GM12878 (cell line): ENCODE results near the gene MACROD2. TPM values are rescaled to one million over a fixed set of nuclear protein-coding genes. Genes with fewer than 3 reads are reported as not detected.

Source experiments
- ATAC-seq: fragments of 200-7000 bp; cut with Tn5 transposase; 3 replicates; pipeline ENCODE4 v1.9.1; 2020; ENCODE audit warnings: mild to moderate bottlenecking, moderate library complexity
- BruUV-seq: library from RNA; stranded (reverse); fragments of 400-500 nt; replicated peaks from 2 replicates; lab custom pipeline; 2021; lab: Mats Ljungman, UMichigan
- CTCF ChIA-PET: fragments of 300-600 bp; sonication (Branson Sonifier 250); formaldehyde crosslinking; extraction: SDS; loops from one replicate; lab custom pipeline; 2021; ENCODE audit warnings: inconsistent platforms; lab: Yijun Ruan, JAX
- POLR2A ChIA-PET: fragments of 350-600 bp; formaldehyde crosslinking; extraction: SDS; loops from one replicate; lab custom pipeline; 2021; ENCODE audit warnings: inconsistent platforms; lab: Charles Lee
- RAD21 ChIA-PET: fragments of 300-600 bp; sonication (Branson Sonifier 250); formaldehyde crosslinking; loops from one replicate; lab custom pipeline; 2023; ENCODE audit warnings: antibody characterized with exemption; ENCODE audit not compliant: unreplicated experiment; lab: Charles Lee
- SMC1A ChIA-PET: fragments of 300-600 bp; sonication (Branson Sonifier 250); formaldehyde crosslinking; loops from one replicate; lab custom pipeline; 2023; ENCODE audit not compliant: unreplicated experiment, uncharacterized antibody; lab: Charles Lee
- DNase-seq: peaks from one replicate; pipeline ENCODE4 v3.0.0-alpha.2; 2011; ENCODE audit warnings: low read depth, low spot score
- FAIRE-seq: peaks from 3 replicates; lab custom pipeline; 2011; peaks lifted over from hg19 to GRCh38; lab: Jason Lieb, UNC
- H2AFZ ChIP-seq: 2 replicates; pipeline ENCODE4 v1.6.0; 2011; ENCODE audit warnings: low read depth, low read length, control low read depth; ENCODE audit not compliant: control insufficient read depth
- H3K27ac ChIP-seq: 2 replicates; pipeline ENCODE4 v1.5.1; 2011; ENCODE audit warnings: control low read depth; ENCODE audit not compliant: control insufficient read depth, insufficient read depth
- H3K27me3 ChIP-seq, 2 experiments: replicated peaks in 1 of 2; 2 replicates each; pipeline versions ENCODE4 v1.6.0 to v1.6.1; 2011; ENCODE audit warnings: low read length in 1 of 2; ENCODE audit not compliant: control insufficient read depth in 2 of 2, insufficient read depth in 2 of 2
- H3K36me3 ChIP-seq, 2 experiments: 2 replicates each; pipeline ENCODE4 v1.5.1; 2011; ENCODE audit warnings: low read length in 1 of 2; ENCODE audit not compliant: control insufficient read depth in 2 of 2, insufficient read depth in 2 of 2
- H3K4me1 ChIP-seq: 2 replicates; pipeline ENCODE4 v1.6.1; 2011; ENCODE audit warnings: mild to moderate bottlenecking, low read length, moderate library complexity, mixed read lengths; ENCODE audit not compliant: control insufficient read depth, insufficient read depth
- H3K4me2 ChIP-seq: 2 replicates; pipeline ENCODE4 v1.6.0; 2011; ENCODE audit warnings: control low read depth; ENCODE audit not compliant: control insufficient read depth, insufficient read depth
- H3K4me3 ChIP-seq: fragments of 200-600 bp; sonication (generic); 2 replicates; pipeline ENCODE4 v1.5.1; 2016
- H3K79me2 ChIP-seq: 2 replicates; pipeline ENCODE4 v1.6.0; 2011; ENCODE audit warnings: low read length; ENCODE audit not compliant: control insufficient read depth, insufficient read depth
- H3K9ac ChIP-seq: 2 replicates; pipeline ENCODE4 v1.8.0; 2011; ENCODE audit warnings: low read length, control low read depth, mixed read lengths; ENCODE audit not compliant: control insufficient read depth, insufficient read depth
- H3K9me3 ChIP-seq: replicated peaks from 3 replicates; pipeline ENCODE4 v1.5.1; 2011; ENCODE audit warnings: mild to moderate bottlenecking, low read length; ENCODE audit not compliant: control insufficient read depth, insufficient read depth
- H4K20me1 ChIP-seq: 2 replicates; pipeline ENCODE4 v1.6.0; 2011; ENCODE audit not compliant: control insufficient read depth, insufficient read depth
- BRCA1 ChIP-seq: IDR thresholded peaks from 2 replicates; pipeline ENCODE4 v1.6.1; 2011; ENCODE audit warnings: low read depth, low read length, improper control_type of control experiment
- EZH2 ChIP-seq: IDR thresholded peaks from 2 replicates; pipeline ENCODE4 v1.6.1; 2012; ENCODE audit warnings: low read depth, mild to moderate bottlenecking, control low read depth, inconsistent platforms, low read length, borderline replicate concordance; ENCODE audit not compliant: control insufficient read depth
- MTA2 ChIP-seq: fragments of 450-650 bp; IDR thresholded peaks from 2 replicates; pipeline ENCODE4 v1.6.1; 2016; ENCODE audit warnings: low read depth, mild to moderate bottlenecking, moderate library complexity
- MYB ChIP-seq: fragments of 150-350 bp; IDR thresholded peaks from 2 replicates; pipeline ENCODE4 v1.6.1; 2014; ENCODE audit warnings: mild to moderate bottlenecking, low read depth, low read length, borderline replicate concordance
- NFXL1 ChIP-seq: fragments of 450-650 bp; IDR thresholded peaks from 2 replicates; pipeline ENCODE4 v1.6.1; 2017; ENCODE audit warnings: antibody characterized with exemption, mild to moderate bottlenecking, borderline replicate concordance
- RFX5 ChIP-seq: IDR thresholded peaks from 2 replicates; pipeline ENCODE4 v1.6.1; 2011; ENCODE audit warnings: low read depth, low read length, improper control_type of control experiment
- SPI1 ChIP-seq: IDR thresholded peaks from 2 replicates; pipeline ENCODE4 v1.6.1; 2011; ENCODE audit warnings: low read depth, mild to moderate bottlenecking, low read length, moderate library complexity, borderline replicate concordance; ENCODE audit not compliant: insufficient read depth
- ZBED1 ChIP-seq: IDR thresholded peaks from 2 replicates; pipeline ENCODE4 v1.6.1; 2016; ENCODE audit warnings: borderline replicate concordance
- ZBTB4 ChIP-seq: fragments of 450-650 bp; formaldehyde crosslinking; IDR thresholded peaks from 2 replicates; pipeline ENCODE4 v1.4.0; 2022; ENCODE audit warnings: mild to moderate bottlenecking, moderate library complexity
- ZNF217 ChIP-seq: fragments of 450-650 bp; IDR thresholded peaks from 2 replicates; pipeline ENCODE4 v1.6.1; 2017; ENCODE audit warnings: antibody characterized with exemption, mild to moderate bottlenecking
- ZNF384 ChIP-seq: IDR thresholded peaks from 2 replicates; pipeline ENCODE4 v1.6.1; 2012; ENCODE audit warnings: low read depth, mild to moderate bottlenecking, low read length, improper control_type of control experiment, borderline replicate concordance
- WGBS: methylation state at CpG from one replicate; pipeline ENCODE4 v1.1.6; 2016; ENCODE audit warnings: low lambda C conversion rate; ENCODE audit not compliant: insufficient replicate concordance, insufficient coverage; ENCODE audit errors: missing lambda C conversion rate; 5-methylcytosine and 5-hydroxymethylcytosine counted together
- in situ Hi-C: fragments of 300-500 bp; cut with MboI; formaldehyde crosslinking; loops from 9 replicates; pipeline ENCODE4 v1.14.3; 2018; ENCODE audit warnings: mixed read lengths
- intact Hi-C: fragments of 100-400 bp; cut with micrococcal nuclease; formaldehyde crosslinking; loops from one replicate; pipeline ENCODE4 v1.14.2; 2022; ENCODE audit not compliant: unreplicated experiment
- polyA plus RNA-seq, 11 experiments: library from polyadenylated mRNA; depleted of rRNA in 4 of 11; unstranded in 6 of 11; stranded (reverse) in 5 of 11; fragments of >200 nt; fragmentation: Nextera tagmentation in 4 of 11; fragmentation: Illumina TruSeq in 1 of 11; extraction: Ambion mirVana in 4 of 11; extraction: Trizol in 1 of 11; gene quantifications; 1 replicate in 1 of 11; 2 replicates in 10 of 11; pipeline versions ENCODE4 v1.2.1 to v1.2.3, GENCODE V29; 2011 to 2016; ENCODE audit warnings: inconsistent platforms in 2 of 11, missing spikeins in 2 of 11, low read depth in 1 of 11
- total RNA-seq, 4 experiments: library from RNA; depleted of rRNA in 3 of 4; stranded (reverse); fragments of >200 nt in 3 of 4; fragmentation: Illumina TruSeq in 1 of 4; extraction: Trizol in 1 of 4; gene quantifications; 2 replicates each; pipeline versions ENCODE4 v1.2.1 to v1.2.3, GENCODE V29; 2013 to 2021
- TF ChIP-seq, protein P1 (sequence below): fragments of 450-650 bp; formaldehyde crosslinking; IDR thresholded peaks from 2 replicates; pipeline ENCODE4 v1.5.0; 2022; ENCODE audit warnings: mild to moderate bottlenecking, missing genetic modification characterization
- TF ChIP-seq, protein P2 (sequence below): fragments of 450-650 bp; IDR thresholded peaks from 2 replicates; pipeline ENCODE4 v1.6.1; 2017; ENCODE audit warnings: low read depth, mild to moderate bottlenecking, moderate library complexity

Gene MACROD2
- total and polyA plus RNA-seq, 10 of the 15 experiments (the other 5 are each of a cell fraction or from before 2014, with no cell fraction given): 1.1 to 21.5 (median 2.2) TPM

- no peak for TF ChIP-seq RFX5
- no peak for TF ChIP-seq MYB
- no peak for TF ChIP-seq ZNF217
- no peak for TF ChIP-seq ZBED1
- TF ChIP-seq SPI1: no peak
- TF ChIP-seq ZNF384: no peak
- no peak for TF ChIP-seq NFXL1
- TF ChIP-seq BRCA1: no peak
- TF ChIP-seq ZBTB4 (CRISPR knock-in tag): no peak
- TF ChIP-seq EZH2: no peak
- TF ChIP-seq, protein P1, sequence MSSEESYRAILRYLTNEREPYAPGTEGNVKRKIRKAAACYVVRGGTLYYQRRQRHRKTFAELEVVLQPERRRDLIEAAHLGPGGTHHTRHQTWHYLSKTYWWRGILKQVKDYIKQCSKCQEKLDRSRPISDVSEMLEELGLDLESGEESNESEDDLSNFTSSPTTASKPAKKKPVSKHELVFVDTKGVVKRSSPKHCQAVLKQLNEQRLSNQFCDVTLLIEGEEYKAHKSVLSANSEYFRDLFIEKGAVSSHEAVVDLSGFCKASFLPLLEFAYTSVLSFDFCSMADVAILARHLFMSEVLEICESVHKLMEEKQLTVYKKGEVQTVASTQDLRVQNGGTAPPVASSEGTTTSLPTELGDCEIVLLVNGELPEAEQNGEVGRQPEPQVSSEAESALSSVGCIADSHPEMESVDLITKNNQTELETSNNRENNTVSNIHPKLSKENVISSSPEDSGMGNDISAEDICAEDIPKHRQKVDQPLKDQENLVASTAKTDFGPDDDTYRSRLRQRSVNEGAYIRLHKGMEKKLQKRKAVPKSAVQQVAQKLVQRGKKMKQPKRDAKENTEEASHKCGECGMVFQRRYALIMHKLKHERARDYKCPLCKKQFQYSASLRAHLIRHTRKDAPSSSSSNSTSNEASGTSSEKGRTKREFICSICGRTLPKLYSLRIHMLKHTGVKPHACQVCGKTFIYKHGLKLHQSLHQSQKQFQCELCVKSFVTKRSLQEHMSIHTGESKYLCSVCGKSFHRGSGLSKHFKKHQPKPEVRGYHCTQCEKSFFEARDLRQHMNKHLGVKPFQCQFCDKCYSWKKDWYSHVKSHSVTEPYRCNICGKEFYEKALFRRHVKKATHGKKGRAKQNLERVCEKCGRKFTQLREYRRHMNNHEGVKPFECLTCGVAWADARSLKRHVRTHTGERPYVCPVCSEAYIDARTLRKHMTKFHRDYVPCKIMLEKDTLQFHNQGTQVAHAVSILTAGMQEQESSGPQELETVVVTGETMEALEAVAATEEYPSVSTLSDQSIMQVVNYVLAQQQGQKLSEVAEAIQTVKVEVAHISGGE (CRISPR knock-in tag): no peak
- TF ChIP-seq MTA2: no peak
- TF ChIP-seq, protein P2, sequence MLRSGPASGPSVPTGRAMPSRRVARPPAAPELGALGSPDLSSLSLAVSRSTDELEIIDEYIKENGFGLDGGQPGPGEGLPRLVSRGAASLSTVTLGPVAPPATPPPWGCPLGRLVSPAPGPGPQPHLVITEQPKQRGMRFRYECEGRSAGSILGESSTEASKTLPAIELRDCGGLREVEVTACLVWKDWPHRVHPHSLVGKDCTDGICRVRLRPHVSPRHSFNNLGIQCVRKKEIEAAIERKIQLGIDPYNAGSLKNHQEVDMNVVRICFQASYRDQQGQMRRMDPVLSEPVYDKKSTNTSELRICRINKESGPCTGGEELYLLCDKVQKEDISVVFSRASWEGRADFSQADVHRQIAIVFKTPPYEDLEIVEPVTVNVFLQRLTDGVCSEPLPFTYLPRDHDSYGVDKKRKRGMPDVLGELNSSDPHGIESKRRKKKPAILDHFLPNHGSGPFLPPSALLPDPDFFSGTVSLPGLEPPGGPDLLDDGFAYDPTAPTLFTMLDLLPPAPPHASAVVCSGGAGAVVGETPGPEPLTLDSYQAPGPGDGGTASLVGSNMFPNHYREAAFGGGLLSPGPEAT: no peak
- no peak for FAIRE-seq
- POLR2A ChIA-PET: no interaction called here
- peak; percentile 89 for ATAC-seq
- 6% methylated on average over 4 of the region's 4 CpGs for WGBS
- intact Hi-C loops (no loop called here), in situ Hi-C loops (no loop called here)
- Histone ChIP-seq H2AFZ (peak overlapping the region; percentile 46), H3K4me1 (peaks cover 9% of the 10 kb centered on the region), H3K4me2 (no peak overlapping the region), H3K36me3 (no peaks in the 10 kb centered on the region), H3K79me2 (no peaks in the 10 kb centered on the region), H3K9ac (no peak overlapping the region), H4K20me1 (no peaks in the 10 kb centered on the region), H3K4me3 (0 out of 2 replicates have a peak overlapping the region, but pooled peaks have one; percentile 20), H3K27me3 (no peaks in the 10 kb centered on the region), H3K9me3 (no peaks in the 10 kb centered on the region; the same call in 2 of the 3 replicates), H3K27ac (no peak overlapping the region)
- DNase-seq: no peak
- CTCF ChIA-PET: no interaction called here
- RAD21 ChIA-PET: no interaction called here
- SMC1A ChIA-PET: interaction anchor here (1.1 kb wide), 1 partner anchor 23 kb away, joined by 3 read pairs; no protein-coding TSS in a partner anchor
- no TSS peak for BruUV-seq
Observed at GRCh38 chr20:14860410-14860814, 865.1 kb downstream of the MACROD2 start.
